GM19467 (cell line): Measurements from ENCODE around the gene CEP128.

Experiments used
- ATAC-seq: cut with Tn5 transposase; IDR thresholded peaks from one replicate; pipeline ENCODE4 v1.9.1; 2021; ENCODE audit warnings: mild to moderate bottlenecking, moderate library complexity; ENCODE audit not compliant: unreplicated experiment

The CEP128 gene

DNA sequence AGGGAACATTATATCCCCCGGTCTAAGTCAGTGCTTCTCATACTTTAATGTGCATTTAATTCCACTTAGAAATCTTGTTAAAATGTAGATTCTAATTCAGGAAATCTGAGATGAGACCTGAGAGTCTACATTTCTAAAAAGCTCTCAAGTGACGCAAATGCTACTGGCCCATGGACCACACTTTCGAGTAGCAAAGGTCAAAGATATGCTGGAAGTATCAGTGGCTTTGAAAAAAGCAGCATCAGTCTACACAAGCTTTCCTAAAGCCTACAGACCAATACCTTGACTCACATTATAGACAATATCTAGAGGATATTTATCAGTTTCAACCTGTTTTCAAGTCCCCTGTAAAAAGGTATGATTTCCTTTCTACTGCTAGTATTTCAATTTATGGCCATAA, 248.6 kb downstream of the CEP128 start:
- no peak for ATAC-seq

DNA sequence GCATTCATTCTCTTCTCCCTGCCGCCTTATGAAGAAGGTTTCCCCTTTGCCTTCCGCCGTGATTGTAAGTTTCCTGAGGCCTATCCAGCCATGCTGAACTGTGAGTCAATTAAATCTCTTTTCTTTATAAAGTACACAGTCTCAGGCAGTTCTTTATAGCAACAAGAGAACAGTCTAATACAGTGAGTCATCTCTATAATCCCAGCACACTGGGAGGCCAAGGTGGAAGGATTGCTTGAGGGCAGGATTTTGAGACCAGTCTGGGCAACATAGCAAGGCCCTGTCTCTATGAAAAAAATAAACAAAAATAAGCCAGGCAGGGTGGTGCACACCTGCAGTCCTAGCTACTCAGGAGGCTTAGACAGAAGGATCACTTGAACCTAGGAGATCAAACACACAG, 259.9 kb downstream of the CEP128 start:
- ATAC-seq, result no peak

- no peak for ATAC-seq
Measured at GRCh38 chr14:80679273-80679672, 262.3 kb downstream of the CEP128 start.

- ATAC-seq, result no peak
Measured at GRCh38 chr14:80678436-80678835, 263.1 kb downstream of the CEP128 start.

- no peak for ATAC-seq
Measured at GRCh38 chr14:80669426-80669825, 272.1 kb downstream of the CEP128 start.

GRCh38 chr14:80664576-80664975, 277.0 kb downstream of the CEP128 start:
- no peak for ATAC-seq

GRCh38 chr14:80663541-80663940, 278.0 kb downstream of the CEP128 start:
- no peak for ATAC-seq

- ATAC-seq, result no peak
Measured at GRCh38 chr14:80659783-80660182, 281.8 kb downstream of the CEP128 start.

- no peak for ATAC-seq
Measured at GRCh38 chr14:80658733-80659132, 282.8 kb downstream of the CEP128 start.

- ATAC-seq, result no peak
Measured at GRCh38 chr14:80658155-80658554, 283.4 kb downstream of the CEP128 start.

DNA sequence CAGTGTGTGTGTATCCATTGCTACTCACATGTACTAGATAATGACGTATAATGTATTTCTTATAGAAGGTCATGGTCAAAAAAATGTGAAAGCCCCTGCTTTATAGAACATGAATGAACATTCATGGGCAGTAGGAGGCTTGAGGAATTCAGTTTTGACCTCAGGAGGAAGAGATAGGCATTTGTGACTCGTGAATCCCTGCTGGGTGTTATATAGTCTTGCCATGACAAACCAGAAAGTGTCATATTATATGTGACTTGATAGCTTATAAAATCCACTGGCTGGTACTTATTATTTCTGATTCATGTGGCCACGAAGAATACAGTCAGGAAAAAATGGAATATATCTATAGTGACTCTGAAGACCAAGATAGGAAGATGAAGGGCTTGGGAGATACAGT, 287.6 kb downstream of the CEP128 start:
- no peak for ATAC-seq

DNA sequence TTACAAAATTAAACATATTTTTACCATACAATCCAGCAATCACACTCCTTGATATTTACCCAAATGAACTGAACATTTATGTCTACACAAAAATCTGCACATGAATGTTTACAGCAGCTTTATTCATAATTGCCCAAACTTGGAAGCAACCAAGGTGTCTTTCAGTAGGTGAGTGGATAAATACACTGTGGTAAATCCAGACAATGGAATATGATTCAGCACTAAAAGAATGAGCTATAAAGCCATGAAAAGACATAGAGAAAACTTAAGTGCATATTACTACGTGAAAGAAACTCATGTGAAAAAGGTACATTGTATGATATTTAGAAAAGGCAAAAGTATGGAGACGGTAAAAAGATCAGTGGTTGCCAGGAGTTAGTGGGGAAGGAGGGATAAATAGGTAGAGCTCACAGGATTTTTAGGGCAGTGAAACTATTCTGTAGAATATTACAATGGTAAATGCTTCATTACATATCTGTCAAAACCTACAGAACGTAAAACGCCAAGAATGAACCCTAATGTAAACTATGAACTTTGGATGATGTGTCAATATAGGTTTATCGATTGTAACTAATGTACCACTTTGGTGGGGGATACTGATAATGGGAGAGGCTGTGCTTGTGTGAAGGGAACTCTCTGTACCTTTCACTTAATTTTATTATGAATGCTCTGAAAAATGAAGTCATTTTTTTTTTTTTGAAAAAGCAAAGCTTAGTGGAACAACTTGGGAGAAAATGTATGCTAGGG, 295.7 kb downstream of the CEP128 start:
- ATAC-seq, result no peak

DNA sequence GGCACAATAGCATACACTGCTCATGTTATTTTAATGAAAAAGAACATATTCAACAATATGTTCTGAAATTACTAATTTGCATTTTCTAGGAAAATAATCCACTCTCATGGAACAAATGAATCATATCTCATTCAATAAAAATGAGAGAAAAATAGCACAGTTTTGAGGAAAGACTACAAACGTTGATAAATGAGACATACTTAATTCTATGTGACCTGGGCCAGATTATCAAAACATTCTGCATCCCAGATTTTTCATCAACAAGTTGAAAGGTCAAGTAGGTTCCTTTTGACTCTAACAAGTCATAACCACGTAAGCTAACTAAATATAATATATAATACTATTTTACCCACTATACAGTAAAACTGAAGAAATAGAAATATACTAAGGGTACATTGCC, 296.7 kb downstream of the CEP128 start:
- no peak for ATAC-seq

GRCh38 chr14:80638620-80639515, 302.7 kb downstream of the CEP128 start:
- no peak for ATAC-seq

DNA sequence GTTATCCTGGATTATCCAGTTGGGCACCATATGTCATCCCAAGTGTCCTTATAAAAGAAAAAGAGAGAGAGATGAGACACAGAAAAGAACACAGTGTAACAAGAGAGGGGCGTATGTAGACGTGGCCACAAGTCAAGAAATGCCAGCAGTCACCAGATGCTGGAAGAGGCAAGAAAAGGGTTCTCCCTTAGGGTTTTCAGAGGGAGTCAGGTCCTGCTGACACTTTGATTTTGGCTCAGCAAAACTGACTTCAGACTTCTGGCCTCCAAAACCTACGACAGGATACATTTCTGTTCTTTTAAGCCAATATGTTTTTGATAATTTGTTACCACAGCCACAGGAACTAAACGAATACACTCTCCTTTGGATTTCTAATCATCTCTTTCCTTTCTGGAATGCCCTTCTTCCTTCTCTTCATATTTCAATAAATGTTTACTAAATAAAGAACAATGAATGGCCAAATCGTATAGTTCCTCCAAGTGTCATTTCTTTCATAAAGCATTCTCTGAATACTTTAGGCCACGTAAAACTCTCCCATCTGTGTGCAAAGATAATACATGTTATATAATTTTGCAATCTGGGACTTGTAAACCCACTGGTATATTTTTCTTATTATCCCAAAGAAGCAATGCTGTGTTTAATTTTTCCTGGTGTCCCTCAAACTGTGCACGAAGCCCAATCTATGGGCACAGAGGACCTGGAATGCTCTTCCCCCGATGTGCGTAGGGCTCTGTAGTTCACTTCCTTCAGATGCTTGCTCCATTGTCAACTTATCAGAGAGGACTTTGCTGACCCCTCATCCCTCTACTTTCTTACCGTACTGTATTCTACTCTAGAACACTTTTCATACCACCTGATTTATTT, 303.6 kb downstream of the CEP128 start:
- ATAC-seq, result no peak

DNA sequence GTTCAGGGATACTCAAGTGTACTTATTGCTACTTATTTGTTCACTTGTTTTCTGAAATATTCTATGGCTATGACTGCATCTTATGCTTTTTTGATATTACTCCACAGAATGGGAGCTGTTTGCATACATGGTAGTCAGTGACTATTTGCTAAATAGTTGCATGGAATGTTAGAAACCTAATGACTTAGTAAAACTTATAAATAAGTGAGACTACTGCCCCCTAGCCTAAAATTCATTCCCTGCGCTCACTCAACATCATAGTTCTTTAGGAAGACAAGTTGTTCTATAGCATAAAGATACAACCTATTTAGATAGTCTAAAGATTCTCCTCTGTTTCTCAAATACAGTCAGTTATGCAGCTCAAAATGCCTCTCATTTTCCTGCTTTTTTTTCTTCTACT, 305.5 kb downstream of the CEP128 start:
- ATAC-seq, result no peak

GRCh38 chr14:80634106-80634758, 307.3 kb downstream of the CEP128 start:
- no peak for ATAC-seq

DNA sequence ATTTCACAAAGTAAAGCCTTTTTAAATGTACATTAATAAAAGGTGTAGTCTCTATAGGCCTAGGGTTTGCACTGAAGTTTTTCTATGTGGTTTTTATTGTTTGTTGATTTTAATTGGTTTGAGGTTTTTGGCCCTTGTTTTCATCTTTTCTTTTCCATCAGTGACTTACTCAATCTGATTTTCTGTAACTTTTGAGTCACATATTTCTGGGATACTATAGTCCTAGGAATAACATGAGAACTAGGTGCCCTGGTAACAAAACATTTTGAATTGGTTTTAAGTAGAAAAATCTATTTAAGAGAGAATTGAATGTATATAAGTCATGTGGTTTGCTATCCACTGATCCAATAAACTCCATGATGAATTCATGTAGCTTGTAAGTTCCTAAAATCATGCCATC, 311.9 kb downstream of the CEP128 start:
- ATAC-seq, result no peak

DNA sequence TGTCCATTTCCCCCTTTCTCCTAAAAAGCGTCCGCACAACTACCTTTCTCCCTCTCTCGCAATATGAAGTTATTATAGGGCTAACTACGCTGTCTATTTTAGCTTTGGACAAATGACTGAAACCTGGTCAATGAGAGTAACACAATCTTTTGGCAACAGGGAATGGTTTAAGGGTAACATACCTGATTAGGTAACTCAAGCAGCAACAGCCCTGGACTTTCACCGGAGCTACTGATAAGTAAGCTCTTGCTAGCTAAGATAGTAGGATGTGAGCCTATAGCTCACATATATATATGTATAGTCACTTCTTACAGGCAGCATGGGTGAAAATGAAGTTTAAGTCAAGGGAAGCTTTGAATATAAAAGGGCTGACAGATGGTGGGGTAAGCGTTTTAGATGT, 313.0 kb downstream of the CEP128 start:
- no peak for ATAC-seq

DNA sequence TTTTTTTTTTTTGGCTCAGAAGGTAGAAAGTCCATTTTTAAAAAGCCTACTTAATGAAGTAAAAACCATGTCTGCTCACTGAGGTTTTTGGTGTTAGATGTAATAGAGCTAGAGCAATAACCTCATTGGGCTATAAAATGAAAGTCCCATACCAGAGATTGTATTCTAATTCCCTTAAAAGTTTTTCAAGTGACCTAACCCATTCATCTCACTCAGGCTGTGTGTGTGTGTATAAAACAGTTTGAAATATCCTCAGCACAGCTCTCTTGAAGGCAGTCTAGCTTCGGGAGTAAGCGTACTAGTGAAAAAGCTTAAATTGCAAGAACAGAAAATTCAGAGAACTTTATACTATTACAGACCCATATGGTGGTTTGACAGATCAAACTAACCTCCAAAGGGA, 313.8 kb downstream of the CEP128 start:
- ATAC-seq, result no peak

- no peak for ATAC-seq
Measured at GRCh38 chr14:80624581-80624980, 317.0 kb downstream of the CEP128 start.
